Measurements from ENCODE around the gene KRT4. TPM values are rescaled to one million over a fixed set of nuclear protein-coding genes. Genes with fewer than 3 reads are reported as not detected.

KRT4 gene
- polyA plus RNA-seq, 3 donors, result 0.45 to 20.6 (median 1.2) TPM

- no peak overlapping the region for H3K27ac ChIP-seq (ENCODE audit: low read depth, low read length)
- 81 to 88% (median 88%) methylated on average over 10 of the region's 10 CpGs for WGBS, 3 donors
These were observed 605 bp downstream of the KRT4 start for GRCh38 chr12:52813203-52813819.

DNA sequence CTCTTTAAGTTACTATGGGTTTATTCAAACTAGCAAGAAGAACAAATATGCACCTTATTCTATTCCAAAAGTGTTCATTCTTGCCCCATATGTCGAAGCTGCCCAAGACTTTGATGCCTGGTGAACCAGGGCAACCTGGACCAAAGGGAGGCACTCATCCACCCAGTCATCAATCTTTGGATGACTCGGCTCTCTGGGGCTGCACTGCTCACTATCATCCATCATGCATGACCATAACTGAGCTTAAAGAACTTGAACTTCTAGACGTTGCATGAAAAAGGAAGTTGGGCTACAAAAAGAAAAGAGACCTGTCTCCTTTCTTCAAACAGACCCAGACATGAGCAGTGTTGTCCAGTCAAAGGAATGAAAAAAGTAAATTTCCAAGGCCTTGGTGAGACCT lies 1.2 kb downstream of the KRT4 start:
- WGBS, 3 donors, result 38 to 56% (median 41%) methylated on average over 3 of the region's 3 CpGs
- no peak overlapping the region for H3K27ac ChIP-seq (ENCODE audit: low read depth, low read length)

DNA sequence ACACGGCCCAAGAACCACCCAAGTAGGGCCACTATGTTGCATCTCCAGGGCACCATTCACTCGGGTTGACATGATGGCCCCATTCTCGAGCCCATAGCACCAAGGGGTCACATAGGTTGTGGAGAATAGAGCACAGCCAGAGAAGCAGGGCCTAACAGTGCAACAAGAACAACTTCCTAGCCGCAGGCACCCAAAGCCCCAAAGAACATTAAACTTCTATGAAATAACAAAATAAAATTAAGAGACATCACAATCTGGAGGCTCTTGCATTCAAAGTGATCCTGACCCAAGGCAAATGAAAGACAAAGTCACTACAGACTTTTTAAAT lies 1.9 kb downstream of the KRT4 start:
- WGBS, 3 donors, result 60 to 71% (median 70%) methylated on average over 4 of the region's 4 CpGs
- no peak overlapping the region for H3K27ac ChIP-seq (ENCODE audit: low read depth, low read length)

DNA sequence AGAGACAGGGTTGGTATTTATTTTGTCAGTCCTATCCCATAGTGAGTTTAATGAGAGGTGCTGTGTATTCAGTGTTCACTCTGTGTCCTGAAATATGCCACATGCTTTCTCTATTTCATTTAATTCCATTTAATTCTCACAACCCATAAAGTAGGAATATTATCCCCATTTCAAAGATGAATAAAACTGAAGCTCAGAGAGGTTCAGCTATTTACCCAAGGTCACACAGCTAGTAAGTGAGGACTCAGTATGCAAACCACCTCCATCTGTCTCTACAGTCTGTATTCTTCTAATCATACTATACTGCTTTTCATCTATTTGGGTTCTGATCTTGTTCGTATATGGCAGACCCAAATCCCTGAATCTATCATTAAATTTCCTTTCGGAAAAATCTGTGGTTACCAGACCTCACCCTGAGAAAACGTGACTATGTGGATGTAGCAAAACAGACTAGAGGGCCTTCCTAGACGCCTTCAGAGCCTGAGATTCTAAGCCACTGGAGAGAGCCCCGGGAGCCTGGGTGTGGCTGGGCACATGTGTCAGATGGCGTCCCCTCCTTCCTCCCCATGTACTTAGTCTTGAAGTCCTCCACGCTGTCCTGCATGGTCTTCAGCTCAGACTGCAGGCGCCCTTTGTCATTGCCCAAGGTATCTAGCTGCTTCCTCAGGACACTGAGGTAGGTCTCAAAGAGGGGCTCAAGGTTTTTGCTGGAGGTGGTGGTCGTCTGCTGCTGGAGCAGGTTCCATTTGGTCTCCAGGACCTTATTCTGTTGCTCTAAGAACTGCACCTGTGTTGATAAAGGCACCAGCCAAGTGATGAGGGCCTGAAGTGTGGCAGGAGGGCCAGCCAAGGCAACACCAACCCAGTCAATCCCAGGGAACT lies 2.5 kb downstream of the KRT4 start:
- 84 to 89% (median 84%) methylated on average over 9 of the region's 9 CpGs for WGBS, 3 donors
- no peak overlapping the region for H3K27ac ChIP-seq (ENCODE audit: low read depth, low read length)

DNA sequence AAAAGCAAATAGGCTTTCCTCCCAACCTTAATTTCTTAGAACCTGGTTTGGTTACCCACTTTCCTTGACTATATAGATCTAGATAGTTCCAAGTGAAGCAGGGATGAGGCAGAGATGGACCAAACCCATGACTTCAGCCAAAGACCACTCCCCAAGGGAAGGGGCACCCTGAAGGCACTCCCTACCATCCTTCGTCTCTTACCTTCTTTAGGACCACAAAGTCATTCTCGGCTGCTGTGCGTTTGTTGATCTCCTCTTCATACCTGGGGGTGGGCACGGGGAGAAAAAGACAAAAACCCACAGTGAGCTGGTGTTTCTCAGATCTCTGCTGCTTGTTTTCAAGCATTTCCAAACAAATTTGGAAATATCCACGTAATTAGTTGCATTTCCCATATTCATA lies 3.4 kb downstream of the KRT4 start:
- 69 to 81% (median 70%) methylated on average over 5 of the region's 5 CpGs for WGBS, 3 donors
- H3K27ac ChIP-seq (ENCODE audit: low read depth, low read length), result no peak overlapping the region

DNA sequence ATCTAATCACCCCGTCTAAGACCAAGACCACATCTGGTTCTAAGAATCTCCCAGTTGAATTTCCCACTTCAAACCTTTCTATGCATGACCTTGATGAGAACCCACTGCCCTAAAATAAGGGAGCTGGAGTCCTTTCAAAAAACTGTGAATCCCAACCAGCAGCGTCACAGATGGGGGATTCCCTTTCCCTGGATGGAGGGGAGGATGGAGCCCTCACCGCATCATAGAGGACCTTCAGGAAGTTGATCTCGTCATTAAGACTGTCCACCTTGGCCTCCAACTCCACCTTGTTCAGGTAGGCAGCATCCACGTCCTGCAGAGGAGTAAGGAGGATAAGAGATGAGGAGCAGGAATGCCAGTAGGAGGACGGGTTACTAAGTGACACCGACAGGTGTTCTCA lies 4.8 kb downstream of the KRT4 start:
- WGBS, 3 donors, result 77 to 81% (median 78%) methylated on average over 7 of the region's 7 CpGs

DNA sequence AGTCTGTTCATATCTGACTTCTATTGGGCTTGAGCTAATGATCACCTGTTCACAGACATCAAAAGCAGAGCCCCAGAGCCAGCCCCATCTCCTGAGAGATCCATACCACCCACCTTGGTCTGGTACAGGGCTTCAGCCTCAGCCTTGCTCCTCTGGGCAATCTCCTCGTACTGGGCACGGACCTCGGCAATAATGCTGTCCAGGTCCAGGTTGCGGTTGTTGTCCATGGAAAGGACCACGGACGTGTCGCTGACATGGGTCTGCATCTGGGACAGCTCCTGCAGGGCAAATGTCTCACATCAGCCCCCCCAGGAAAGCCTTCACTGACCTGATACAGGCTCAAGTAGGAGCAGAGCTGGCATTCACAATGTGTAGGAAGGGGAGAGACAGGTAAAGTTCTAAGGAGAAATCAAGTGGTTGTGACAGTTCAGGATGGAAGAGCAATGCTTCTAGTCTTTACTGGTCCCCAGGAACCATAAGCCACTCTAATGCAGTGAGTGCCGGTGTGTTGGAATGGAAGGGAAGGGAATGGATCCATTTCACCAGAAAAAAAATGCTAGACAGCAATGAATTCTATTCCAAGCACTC lies 5.2 kb downstream of the KRT4 start:
- 91 to 94% (median 94%) methylated on average over 8 of the region's 8 CpGs for WGBS, 3 donors
- no peak overlapping the region for H3K27ac ChIP-seq (ENCODE audit: low read depth, low read length)

More for the DNA sequence above, 4.8 kb downstream of the KRT4 start:
- H3K27ac ChIP-seq (ENCODE audit: low read depth, low read length), result no peak overlapping the region

DNA sequence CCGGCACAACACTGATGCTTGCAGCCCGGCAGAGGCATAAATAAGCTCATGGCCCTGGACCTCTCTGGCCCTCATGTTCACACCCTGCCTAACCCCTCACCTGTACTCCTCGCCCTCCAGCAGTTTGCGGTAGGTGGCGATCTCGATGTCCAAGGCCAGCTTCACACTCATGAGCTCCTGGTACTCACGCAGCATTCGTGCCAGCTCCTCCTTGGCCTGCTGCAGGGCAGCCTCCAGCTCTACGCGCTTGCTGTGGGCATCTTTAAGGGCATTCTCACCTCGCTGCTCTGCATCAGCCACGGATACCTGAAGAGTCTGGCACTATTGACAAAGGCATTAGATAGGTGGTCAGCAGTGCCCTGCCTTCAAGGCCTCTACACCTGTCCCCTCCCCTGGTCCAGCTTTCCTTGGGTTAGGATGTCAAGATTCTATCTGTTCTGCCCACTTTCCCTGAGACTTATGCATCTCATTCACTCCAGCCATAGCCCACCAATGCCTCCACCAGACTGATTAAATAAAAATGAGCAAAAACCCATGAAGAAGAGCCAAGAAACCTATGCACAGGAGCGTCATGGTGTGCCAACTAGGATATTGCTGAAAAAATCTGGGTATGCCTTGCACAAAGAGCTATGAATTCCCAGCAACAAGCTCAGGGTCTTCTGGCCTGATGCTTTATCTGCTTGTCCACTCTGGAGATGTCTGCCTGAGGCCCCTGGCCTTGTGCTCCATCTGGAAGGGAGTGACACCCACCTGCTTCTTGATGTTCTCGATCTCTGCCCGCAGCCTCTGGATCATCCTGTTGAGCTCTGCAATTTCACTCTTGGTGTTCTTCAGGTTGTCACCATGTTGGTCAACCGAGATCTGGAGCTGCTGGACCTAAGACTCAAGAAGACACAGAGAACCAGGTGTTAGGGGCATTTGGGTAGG lies 6.1 kb downstream of the KRT4 start:
- 81 to 87% (median 85%) methylated on average over 16 of the region's 16 CpGs for WGBS, 3 donors
- H3K27ac ChIP-seq (ENCODE audit: low read depth, low read length), result no peak overlapping the region

DNA sequence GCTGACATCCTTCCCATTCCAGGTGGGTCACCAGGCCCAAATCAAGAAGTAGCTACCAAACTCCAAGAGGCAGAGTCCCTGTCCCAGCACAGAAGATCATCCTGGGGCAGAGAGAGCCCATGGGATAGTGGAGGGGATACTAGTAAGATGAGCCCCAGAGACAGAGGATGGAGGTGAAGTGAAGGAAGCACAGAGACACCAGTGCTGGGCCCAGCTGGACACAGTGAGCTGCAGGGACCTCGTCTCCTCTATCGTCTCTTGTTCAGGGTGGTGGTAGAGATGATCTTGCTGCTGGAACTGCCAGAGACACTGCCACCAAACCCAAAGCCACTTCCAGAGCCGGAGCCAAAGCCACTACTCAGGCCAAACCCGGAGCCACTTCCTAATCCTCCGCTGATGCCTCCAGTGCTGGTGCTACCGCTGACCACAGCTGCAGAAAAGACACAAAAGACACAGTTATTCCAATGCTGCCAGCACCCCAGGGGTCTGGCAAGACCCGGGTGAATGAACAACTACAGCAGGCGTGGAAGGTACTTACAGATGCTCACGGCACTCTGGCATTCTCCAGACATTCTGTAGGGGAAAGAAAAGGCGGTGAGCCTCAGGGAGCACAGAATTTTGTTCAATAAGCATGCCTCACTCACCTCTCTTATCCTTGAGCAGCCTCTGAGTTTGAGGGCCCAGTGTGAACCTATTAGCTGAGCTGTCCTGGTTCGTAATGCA lies 6.9 kb downstream of the KRT4 start:
- 83 to 87% (median 84%) methylated on average over 11 of the region's 11 CpGs for WGBS, 3 donors
- H3K27ac ChIP-seq (ENCODE audit: low read depth, low read length), result no peak overlapping the region

GRCh38 chr12:52806169-52806811 lies 7.6 kb downstream of the KRT4 start:
- no peak overlapping the region for H3K27ac ChIP-seq (ENCODE audit: low read depth, low read length)
- 96 to 99% (median 96%) methylated on average over 3 of the region's 3 CpGs for WGBS, 3 donors

DNA sequence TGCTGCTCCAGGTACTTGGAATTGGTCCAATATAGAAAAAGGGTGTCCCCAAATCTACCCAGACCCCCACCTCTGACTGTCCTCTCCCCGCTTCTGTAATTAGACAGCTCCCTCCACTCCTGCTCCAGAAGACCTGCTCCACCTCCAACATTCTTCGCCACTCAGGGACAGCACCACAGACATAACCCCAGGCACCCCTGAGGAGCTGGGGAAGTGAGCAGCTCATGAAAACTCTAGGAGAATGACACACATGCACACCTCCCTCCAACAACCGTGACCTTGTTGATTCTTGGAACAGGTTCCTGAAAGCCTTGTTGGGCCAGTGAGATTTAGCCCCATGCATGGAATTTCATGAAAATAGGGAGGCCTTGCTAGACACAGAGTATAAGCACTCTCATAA lies 8.2 kb downstream of the KRT4 start:
- no peak overlapping the region for H3K27ac ChIP-seq (ENCODE audit: low read depth, low read length)
- 74 to 83% (median 80%) methylated on average over 3 of the region's 3 CpGs for WGBS, 3 donors

- H3K27ac ChIP-seq (ENCODE audit: low read depth, low read length), result no peak overlapping the region
- 36 to 54% (median 38%) methylated on average over 1 of the region's 1 CpG for WGBS, 3 donors
These were observed 8.9 kb downstream of the KRT4 start for GRCh38 chr12:52805000-52805399.

DNA sequence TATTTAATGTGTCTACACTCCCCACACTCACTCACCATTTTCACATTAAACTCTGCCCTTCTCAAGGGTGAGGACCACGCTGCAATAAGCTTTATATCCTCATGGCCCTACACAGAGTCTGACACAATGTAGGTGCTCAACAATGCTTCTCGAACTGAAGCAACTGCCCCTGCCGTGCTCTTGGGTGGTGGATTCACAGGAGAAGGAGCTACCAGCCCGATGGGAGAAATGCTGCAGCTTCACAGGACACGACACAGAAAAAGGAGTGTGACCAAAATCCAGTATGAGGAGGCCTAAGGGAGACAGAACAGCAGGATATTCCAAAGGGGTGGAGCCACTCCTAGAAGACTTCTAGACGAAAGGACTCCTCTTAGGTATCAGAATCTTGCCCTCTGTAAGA lies 11.5 kb downstream of the KRT4 start:
- no peak overlapping the region for H3K27ac ChIP-seq (ENCODE audit: low read depth, low read length)
- 67 to 71% (median 68%) methylated on average over 6 of the region's 6 CpGs for WGBS, 3 donors

- 55 to 69% (median 65%) methylated on average over 3 of the region's 3 CpGs for WGBS, 3 donors
- no peak overlapping the region for H3K27ac ChIP-seq (ENCODE audit: low read depth, low read length)
These were observed 12.1 kb downstream of the KRT4 start for GRCh38 chr12:52801773-52802172.

DNA sequence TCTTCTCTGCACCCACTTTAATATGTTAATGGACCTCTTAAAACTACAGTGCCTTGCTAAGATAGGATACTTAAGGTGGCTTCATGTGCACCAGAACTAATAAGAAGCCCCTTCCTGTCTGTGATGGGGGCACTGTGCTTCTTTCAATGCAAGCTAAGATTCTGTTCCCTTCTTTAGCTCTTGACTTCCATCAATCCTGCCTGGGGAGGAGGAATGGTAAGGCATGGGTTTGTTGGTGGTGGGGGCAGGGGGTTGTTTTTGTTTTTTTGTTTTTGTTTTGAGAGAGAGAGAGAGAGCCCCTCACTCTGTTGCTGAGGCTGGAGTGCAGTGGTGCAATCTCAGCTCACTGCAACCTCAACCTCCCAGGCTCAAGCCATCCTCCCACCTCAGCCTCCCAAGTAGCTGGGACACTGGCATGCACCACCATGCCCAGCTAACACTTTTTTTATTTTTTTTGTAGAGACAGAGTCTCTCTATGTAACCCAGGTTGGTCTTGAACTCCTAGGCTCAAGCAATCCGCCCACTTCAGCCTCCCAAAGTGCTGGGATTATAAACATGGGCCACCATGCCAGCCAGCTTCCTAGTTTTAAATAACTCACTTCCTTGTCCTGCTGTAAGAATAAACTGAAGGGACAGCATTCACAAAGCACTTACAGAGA lies 13.5 kb downstream of the KRT4 start:
- WGBS, 3 donors, result 74 to 97% (median 82%) methylated on average over 1 of the region's 1 CpG
- H3K27ac ChIP-seq (ENCODE audit: low read depth, low read length), result no peak overlapping the region

DNA sequence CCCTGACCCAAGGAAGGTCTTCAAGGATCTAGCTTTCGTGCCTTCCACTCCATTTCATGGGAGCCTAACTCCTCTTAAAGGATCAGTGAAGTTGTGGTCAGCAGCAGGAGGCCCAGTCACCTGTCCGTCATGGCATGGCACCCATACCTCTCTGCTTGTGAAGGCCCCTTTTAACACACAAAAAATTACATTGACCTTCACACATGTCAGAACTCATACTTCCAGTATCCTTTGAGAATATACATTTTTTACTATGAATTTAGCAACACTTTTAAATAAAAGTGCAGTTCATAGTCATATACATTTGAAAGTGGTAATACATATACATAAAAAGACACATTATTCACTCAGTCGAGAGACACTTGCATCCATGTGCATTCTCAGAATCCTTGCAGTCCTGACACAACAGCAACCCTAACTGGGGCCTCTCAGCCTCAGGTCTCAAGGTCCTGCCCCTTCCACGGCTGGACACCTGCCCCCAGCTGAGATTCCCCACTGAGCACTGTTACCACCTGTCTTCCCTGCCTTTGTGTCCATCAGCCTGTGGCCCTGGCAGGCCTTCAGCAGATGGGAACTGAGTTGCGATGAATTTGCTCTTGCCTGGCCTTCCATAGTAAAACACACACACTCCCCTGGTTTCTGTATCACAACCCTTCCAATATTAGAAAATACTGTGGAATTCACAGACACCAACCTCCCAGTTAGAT lies 14.3 kb downstream of the KRT4 start:
- no peak overlapping the region for H3K27ac ChIP-seq (ENCODE audit: low read depth, low read length)
- 71 to 85% (median 82%) methylated on average over 5 of the region's 5 CpGs for WGBS, 3 donors

Data from adipose tissue (tissue), 3 donors.